GM21619 (cell line): ENCODE data around the gene CDC73.
"Not testable (repeated sequence)": the region's sequence is repeated elsewhere in the genome, so short reads cannot be mapped to it uniquely, and the experiment has no call there.

Source experiments
- ATAC-seq: cut with Tn5 transposase; IDR thresholded peaks from one replicate; pipeline ENCODE4 v1.9.1; 2021; ENCODE audit not compliant: unreplicated experiment

CDC73 gene

DNA sequence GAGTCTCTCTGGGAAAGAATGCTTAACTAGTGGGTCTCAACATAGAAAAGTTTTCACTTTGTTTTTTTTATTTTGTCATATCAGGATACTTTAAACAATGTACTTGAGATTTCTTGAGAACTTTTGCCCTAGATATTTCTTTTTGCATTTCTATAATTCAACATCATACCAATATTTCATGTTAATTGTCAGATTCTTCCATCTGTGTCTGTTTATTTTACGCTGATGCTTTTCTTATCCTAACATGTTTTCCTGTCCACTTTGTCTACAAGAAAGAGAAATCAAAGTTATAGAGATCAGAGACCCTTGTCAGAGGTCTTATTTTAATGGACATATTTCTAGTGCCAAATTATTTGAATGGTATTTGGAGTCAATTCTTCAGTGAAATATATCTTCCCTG lies 160.1 kb downstream of the CDC73 start:
- ATAC-seq: no peak

DNA sequence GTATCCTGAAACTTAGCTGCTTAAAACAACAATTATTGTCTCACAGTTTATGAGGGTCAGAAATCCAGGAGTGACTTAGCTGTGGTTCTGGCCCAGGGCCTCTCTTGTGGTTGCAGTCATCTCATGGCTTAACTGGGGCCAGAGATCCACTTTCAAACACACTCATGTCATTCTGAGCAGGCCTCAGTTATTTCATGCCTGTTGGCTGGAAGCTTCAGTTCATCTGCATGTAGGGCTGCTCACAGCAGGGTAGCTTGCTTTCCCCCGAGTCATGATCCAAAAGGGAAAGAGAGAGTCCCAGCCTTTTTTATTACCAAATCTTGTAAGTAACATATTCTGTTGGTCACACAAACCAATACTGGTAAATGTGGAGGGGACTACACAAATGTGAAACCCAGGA lies 161.2 kb downstream of the CDC73 start:
- ATAC-seq: no peak

DNA sequence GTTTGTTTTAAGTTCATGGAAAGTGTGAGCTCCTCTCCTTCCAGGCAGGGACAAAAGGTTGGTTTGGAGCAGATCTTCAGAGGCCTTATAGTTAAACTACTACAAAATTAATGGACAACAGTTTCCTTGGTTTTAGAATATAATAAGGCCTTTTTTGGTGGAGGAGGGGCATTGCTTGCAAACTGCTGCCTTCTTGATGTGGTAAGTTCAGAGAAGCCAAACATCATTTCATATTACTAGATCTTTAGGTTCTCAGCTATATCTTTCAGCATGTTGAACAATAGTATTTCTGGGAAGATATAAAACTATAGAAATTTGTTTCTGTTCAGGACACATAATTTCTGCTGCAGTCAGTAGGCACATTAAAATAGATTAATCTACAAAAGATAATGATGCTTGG lies 162.4 kb downstream of the CDC73 start:
- ATAC-seq: no peak

DNA sequence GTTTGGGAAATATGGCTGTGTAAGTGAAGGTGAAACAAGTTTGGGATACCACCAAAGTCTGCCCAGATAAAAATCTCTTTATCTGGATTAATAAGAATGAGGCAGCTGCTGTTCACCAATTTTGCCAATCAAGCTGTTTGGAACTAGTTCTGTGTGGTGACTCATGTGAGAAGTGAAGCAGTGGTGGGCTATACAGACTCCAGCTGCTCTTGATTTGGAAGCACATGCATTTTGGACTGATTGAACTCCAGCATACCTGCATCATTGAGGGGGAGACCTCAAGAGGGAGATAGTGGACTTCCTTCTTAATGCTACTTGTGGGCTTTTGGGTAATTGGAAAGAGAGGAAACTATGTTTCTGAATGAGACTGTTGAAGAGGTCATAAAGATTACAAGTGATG lies 163.8 kb downstream of the CDC73 start:
- ATAC-seq: no peak

DNA sequence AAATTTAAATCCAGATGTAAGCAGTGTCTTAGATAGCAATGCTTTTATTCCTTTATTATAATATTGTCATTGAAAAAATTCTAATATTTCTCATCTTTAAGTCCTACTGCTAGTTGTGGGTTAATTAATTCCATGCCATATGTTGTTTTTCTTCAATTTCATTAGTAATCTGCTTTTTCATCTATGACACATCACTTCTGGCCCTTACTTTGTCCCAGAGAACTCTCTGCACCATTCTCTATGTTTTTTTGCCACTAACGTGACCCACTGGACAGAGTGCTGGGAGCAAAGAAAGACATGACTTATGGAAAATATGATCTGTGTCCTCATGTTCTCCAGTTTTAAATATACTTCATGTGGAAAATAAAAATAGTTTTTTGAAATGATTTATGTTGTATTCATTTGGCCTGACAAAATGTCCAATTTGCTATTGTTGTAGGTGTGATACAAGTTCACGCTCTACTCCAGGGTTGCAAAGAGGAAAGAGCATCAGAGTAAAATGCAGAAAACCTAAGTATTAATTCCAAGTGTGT lies 166.8 kb downstream of the CDC73 start:
- not testable (repeated sequence) for ATAC-seq

DNA sequence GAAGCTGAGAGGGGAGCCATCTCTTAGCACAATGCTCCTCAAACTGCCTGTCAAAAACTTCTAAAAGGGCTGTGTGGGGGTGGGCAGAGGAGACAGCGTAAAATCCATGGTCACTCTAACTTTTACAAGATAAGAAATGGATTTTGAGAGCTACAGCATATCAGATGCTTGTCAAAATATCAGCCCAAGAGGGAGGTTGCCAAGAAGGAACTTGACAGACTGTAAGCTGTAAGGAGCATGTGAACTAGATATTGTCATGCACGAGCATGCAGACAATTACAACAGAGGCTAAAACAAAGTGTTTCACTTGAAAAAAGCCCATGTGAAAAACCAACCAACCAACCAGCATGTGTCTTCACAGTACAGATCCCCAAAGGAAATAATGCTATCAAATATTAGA lies 171.9 kb downstream of the CDC73 start:
- ATAC-seq: no peak

DNA sequence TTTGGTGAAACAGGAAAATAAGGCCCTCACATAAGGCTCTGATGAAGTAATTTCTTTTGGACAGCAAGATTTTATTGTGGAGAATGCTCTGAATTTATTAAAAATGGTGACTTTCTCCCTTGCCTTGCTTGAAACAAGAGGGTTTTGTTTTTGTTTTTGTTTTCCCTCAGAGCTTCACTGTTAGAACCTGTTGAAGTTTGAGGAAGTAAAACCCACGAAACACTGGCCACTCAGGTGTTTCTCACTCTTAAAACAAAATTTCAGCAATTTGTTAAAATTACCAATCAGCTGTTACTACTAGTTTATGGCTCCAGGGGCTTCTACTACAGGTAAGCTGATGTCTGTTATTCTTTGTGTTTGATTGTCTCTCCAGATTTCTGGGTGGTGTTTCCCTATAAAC lies 177.2 kb downstream of the CDC73 start:
- peak; percentile 49 for ATAC-seq

DNA sequence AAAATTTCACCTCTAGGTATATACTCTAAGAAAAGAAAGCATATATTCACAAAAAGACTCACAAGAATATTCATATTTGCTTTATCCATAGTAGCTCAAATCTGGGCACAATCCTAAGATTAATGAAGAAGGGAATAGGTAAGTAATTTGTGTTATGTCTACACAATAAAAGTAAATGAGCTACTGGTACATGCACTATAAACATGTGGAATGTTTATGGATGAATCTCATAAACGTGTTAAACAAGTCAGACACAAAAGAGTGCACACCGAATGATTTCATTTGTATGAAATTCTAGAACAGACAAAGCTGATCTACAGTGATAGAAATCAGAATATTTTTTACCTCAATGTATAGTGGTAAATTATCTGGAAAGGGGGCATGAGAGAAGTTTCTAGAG lies 179.9 kb downstream of the CDC73 start:
- no peak for ATAC-seq

DNA sequence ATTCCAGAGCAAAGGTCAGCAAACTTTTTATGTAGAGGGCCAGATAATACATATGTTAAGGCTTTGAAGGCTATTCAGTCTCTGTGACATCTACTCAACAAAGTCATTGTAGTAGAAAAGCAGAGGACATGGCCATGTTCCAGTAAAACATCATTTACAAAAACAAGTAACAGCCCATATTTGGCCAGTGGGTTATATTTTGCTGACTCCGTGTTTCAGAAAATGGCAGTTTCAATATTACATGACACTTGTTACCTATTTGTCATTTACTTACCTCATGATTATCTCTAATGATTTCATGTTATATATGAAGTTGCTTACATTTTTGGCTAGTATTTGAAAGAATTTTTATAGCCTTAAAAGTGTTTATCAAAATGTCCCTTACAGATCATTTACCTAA lies 182.0 kb downstream of the CDC73 start:
- ATAC-seq: no peak
